DMS114 treated with DMSO at 0.1 percent for 48 hours (cell line): Measurements from ENCODE around the gene VCL.
A peak's percentile ranks its signal among the peaks of the same experiment; 100 is the strongest.
"Not testable (repeated sequence)": the region's sequence is repeated elsewhere in the genome, so short reads cannot be mapped to it uniquely, and the experiment has no call there.

Source experiments
- DNase-seq: peaks from one replicate; lab custom pipeline; 2025; ENCODE audit not compliant: unreplicated experiment; lab: John Stamatoyannopoulos, UW

VCL gene

DNA sequence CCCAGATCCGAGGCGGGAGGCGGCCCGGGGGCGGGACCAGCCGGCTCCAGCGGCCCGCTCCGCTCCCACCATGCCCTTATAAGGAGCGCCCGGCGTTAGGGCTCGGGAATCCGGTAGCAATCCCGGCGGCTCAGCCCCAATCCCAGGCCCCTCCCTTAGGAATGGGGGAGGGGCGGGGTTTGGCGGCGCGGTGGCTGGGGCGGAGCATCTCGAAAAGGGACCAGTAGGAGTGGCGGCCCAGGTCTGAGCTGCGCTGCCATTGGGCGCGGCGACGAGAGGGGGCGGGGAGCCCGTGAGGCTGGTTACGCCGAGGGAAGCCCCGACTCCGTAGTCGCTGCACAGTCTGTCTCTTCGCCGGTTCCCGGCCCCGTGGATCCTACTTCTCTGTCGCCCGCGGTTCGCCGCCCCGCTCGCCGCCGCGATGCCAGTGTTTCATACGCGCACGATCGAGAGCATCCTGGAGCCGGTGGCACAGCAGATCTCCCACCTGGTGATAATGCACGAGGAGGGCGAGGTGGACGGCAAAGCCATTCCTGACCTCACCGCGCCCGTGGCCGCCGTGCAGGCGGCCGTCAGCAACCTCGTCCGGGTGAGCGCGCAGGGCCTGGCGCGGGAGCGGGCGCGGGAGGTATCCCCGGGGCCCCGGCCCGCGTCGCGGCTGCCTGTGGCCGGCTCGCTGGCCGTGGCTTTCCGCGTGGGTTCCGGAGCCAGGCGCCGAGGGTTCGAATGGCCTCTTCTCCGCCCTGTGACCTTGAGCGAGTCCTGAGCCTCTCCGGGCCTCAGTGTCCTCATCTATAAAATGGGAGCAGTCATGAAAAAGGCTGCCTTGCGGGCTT lies at the start of gene VCL:
Gene VCL, plus strand, starts transcription at position 330 of the 836 bp plus-strand sequence. Its CDS starts 92 bp downstream, at position 422.
- DNase-seq, result peak; percentile 98

DNA sequence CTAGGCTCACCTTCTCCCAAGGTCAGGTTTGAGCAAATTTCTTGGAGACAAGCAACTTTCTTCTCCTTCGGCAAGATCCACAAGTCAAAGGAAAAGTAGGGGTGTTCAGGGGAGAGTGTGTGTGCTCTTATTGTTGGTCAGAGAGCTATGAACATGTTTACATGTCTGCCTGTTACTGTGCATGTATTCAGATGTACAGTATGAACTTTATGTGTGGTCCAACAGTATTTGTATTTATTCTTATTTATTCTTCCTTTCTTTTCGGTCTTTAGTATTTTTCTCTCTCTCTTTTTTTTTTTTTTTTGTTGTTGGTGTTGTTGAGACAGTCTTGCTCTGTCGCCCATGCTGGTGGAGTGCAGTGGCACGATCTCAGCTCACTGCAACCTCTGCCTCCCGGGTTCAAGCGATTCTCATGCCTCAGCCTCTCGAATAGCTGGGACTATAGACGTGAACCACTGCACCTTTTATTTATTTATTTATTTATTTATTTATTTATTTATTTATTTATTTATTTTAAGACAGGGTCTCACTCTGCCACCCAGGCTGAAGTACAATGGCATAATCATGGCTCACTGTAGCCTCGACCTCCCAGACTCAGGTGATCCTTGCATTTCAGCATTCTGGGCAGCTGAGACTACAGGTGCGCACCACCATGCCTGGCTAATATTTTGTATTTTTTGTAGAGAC lies 48.8 kb upstream of the VCL start:
- DNase-seq, result no peak

DNA sequence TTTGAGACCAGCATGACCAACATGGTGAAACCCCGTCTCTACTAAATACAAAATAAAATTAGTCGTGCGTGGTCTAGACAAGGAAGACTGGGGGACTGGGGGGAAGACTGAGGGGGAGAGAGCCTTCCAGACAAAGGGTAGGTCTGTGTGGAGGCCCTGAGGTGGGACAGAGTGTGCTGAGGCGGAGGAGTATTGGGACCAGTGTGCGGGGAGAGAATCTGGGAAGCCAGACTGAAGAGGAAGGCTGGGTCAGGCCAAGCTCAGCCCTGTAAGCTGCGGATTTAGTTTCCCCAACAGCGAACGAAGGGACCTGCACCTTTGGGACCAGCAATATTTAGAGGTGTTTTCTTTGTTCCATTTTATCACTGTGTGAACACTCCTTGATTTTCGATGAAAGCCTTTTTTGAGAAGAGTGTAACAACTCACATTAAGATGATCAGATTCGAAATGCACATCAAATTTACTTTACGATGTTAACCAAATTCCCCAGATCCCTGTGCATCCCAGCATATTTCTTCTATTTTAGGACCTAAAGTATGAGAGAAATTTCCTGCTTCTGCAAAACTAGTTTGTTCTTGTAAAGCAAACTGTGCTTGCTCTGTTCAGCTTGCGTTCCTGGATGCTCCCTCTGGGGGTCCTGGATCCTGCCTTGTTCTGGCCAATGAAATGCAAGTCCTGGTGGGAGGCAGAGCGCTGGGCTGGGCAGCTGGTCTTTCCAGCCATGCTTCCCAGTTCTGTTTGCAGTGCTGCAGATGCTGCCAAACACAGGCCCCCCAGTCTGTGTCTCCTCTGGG lies 47.6 kb upstream of the VCL start:
- no peak for DNase-seq

DNA sequence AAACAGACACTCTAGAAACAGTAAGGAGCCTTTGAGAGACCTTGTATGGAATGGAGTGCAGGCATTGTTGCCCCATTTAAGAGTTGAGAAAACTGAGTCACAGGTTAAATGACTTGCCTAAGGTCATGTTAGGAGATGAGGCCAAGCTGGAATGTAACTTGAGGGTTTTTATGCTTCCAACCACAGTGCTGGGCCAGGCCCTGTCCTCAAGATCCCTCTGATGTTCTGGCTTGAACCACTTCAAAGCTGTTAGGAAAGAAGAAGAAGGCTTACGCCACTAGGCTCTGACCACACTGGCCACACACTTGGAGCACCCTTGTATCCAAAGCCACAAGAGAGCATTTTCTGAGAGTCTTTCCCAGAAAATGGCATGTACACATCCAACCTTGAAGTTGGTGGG lies 44.3 kb upstream of the VCL start:
- DNase-seq, result no peak

DNA sequence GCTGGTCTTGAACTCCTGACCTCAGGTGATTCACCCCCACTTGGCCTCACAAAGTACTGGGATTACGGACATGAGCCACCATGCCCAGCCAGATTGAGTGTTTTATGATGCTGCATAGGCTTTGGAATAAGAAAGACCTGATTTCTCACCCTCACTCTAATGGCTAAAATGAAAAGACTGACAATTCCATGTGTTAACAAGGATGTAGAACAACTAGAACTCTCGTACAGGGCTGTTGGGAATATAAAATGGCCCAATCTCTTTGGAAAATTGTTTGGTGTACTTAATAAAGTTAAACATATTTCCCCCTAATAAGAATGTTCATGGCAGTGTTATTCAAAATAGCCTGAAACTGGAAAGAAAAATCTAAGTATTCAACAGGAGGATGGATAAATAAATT lies 43.2 kb upstream of the VCL start:
- no peak for DNase-seq

DNA sequence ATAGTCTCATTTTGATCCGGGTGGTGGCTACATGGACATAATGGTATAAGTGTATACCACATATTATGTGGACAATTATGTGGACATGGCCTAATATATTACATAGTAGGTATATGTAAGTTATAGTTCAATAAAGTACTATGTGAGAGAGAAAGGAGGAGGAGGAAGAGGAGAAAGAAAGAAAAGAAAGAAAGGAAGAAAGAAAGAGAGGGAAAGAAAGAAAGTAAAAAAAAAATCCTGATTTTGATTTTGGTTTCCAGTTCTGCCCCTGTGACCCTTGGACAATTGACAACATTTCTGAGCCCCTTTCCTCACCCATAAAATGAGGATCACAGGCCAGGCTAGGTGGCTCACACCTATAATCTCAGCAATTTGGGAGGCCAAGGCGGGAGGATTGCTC lies 42.2 kb upstream of the VCL start:
- no peak for DNase-seq

DNA sequence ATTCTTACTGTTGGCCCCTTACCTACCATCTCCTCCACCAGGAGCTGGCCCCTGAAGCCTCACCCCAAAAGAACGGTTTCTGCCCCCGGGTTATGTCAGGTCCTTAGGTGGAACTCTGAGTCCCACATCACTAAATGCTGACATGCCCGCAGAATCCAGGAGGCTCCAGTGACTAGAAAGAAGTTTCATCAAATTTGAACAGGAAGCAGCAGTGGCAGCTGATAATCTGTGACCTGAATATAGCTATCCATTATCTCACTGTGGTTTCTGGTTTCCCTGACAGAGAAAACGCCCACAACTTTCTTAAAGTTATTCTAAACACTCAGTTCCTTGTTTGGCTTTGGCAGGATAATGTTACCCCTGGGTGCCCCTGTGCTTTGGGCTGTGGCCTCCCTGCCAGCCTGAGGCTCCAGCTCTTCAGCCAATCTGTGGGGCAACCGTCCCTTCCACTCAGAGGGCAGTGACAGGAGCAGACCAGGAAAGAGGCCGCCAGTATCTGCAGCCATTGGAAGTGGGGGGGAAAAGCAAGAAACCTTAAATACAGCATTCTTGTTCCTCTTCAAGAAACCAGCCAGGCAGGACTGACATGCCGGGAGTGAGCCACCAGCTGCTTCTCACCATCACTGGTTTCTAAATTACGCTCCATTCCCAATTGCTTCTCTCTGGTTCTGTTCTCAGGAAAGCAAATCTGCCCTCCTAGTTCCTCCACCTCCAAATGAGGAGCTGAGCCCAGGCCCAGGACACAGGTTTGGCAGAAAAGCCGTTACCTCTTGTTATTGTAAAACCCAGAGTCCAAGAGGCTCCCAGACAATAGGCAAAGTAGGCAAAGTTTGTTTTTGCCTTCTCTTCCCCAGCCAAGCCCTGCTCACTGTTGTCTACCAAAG lies 41.2 kb upstream of the VCL start:
- no peak for DNase-seq

DNA sequence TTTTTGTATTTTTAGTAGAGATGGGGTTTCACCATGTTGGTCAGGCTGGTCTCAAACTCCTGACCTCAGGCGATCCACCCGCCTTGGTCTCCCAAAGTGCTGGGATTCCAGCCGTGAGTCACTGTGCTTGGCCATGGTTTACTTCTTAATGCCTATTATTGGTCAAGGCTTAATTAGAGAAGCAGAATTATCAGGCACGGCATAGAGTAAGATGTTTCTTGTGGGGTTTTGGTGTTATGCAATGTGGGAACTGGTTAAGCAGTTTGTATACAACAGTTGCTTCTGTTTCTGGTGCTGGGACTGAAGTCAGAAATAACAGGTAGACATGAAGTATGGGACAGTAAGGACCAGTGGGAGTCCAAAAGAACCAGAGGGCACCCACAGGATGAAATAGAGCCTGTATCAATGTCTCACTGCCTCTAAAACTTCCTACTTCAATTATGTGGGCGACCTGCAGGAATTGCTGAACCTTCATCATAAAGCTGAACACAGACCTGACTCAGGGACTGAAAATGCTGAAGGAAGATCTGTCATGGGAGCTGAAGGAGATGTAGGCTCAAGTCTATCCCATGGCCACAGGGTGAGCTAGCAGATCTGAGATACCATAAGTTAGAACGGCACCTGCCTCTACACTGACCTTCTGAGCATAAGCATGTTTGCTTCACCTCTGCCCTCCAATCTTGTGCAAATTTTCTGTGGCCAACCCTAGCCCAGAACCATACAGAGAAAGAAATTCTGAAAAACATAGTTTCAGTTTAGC lies 38.3 kb upstream of the VCL start:
- no peak for DNase-seq

DNA sequence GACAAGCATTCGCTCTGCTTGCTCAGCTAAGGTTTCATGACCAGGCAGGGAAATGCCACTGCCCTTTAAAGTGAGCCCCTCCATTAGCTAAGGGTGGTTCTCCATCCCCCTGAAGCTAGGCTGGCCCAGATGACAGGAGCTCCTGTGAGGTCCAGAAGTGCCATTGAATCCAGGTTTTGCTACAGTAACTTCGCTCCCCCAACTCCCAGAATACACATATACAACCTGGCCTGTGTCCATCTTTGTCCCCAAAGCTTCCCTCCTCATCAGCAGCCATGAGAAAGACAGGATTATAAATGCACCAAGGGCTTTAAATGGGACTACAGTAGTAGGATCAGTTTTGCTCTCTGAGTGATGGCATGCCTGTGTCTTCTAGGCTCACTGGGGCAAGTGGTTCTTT lies 35.5 kb upstream of the VCL start:
- no peak for DNase-seq

DNA sequence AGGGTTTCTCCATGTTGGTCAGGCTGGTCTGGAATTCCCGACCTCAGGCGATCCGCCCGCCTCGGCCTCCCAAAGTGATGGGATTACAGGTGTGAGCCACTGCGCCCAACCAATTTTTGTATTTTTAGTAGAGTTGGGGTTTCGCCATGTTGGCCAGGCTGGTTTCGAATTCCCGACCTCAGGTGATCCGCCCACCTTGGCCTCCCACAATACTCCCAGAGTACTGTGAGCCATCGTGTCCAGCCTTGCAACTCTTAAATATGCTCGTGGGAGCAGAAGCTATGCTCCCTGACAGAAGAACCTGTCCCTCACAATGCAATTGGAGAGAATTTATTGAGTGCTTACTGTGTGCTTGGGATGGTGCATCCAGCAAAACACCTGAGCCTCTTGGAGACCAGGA lies 34.4 kb upstream of the VCL start:
- not testable (repeated sequence) for DNase-seq

DNA sequence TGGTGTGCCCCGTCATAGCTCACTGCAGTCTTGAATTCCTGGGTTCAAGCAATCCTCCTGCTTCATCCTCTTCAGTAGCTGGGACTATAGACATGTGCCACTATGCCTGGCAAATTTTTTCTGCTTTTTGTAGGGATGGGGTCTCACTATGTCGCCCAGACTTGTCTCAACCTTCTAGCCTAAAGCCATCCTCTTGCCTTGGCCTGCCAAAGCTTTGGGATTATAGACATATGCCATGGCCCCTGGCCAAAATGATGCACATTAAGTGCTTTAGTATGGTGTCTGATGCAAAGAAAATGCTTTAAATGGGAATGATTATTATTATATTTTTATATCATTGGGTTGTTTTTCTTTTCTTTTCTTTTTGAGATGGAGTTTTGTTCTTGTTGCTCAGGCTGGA lies 33.2 kb upstream of the VCL start:
- DNase-seq, result no peak

DNA sequence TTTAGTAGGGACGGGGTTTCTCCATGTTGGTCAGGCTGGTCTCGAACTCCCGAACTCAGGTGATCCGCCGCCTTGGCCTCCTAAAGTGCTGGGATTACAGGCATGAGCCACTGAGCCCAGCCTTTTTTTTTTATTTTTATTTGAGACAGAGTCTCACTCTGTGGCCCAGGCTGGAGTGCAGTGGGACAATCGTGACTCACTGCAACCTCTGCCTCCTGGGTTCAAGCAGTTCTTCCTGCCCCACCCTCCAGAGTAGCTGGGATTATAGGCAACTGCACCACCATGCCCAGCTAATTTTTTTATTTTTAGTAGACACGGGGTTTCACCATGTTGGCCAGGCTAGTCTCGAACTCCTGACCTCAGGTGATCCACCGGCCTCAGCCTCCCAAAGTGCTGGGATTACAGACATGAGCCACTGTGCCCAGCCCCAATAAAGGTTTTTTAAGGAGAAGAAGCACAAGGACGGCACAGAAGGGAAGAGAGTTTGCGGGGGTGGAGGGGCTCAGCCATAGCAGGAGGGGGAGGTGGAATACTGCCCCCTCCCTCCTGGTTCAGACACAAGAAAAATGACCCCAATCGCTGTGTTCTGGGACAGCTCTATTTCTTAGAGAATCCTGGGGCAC lies 32.5 kb upstream of the VCL start:
- DNase-seq, result not testable (repeated sequence)

DNA sequence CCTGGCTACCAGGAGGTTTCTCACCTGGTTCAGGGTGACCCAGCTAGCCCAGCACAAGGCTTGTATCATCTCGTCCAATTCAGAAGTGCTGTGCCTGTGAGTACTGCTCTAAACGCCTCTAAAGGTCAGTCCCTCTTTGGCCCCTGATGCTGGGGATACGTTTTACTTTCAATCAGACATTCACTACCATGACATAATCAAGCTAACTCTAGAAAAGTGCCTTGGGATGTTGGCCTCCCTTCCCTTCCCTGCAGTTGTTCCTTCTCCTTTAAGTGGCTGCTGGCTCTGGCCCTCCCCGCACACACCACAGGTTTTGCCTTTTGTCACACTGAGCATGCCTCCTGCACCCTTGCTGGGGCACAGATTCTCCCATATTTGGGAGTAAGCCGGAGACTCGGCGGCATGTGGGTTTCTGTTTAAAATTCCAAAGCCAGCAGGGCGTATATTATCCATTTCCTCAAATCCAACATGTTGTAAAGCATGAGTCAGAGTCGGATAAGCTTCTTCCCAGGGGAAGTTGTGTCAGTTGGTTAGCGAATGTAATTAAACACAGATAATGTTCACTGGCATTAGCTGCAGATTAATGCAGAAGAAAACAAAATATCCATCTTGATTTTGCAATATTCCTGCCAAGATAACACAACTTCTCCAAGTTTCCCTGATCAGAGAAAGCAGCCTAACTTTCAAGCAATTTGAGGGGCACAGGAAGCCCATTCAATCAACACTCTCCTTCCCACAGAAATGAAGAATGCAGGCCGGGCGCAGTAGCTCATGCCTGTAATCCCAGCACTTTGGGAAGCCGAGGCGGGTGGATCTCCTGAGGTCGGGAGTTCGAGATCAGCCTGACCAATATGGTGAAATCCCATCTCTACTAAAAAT lies 31.8 kb upstream of the VCL start:
- DNase-seq, result peak; percentile 38

DNA sequence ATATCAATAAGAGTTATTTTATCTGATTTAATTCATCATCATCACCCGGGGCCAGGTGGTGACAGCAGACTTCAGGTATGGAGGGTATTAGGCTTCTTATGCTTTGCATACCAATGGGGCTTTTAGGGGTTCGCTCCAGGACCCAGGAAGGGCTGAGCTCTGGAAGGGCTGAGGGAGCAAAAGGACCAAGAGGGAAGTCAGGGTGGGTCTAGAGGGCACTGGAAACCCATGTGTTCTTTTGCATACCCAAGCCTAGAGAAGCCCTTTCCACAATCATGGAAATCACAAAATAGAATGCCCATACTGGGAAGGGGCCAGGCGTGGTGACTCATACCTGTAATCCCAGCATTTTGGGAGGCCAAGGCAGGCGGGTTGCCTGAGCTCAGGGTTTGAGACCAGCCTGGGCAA lies 30.9 kb upstream of the VCL start:
- DNase-seq, result no peak

DNA sequence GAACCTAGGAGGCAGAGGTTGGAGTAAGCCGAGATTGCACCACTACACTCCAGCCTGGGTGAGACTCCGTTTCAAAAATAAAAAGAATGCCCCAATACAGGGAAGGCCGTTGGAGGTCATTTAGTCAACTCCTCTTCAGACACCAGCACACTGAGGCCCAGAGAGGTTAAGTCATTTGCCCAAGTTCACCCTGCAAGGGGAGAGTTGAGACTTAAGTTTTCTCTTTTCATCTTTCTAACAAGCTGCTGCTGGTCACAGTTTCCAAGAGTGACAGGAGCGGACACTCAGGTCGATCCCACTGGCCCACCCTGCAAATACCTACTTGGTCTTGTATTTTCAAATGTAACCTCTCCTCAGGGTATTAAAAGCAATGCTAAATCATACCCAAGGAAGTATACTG lies 30.4 kb upstream of the VCL start:
- DNase-seq, result no peak

DNA sequence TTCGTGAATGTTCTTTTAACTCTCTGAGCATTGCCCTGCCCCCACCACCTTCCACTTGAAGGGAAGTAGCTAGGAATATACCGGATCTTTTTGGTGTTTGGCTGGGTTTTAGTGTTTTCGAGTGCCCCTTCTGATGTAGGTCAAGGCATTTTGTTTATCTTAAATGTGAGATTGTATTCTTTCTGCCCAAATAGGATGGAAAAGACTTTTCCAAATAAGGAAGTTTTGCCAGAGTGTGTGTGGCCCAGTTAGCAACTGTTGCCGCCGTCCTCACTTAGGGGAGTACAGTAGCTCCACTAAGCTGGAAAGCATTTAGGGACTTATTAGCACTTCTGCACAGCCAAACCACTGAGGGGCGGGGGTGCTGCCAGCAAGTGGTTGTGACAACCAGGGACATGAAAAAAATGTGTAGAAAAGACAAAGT lies 29.8 kb upstream of the VCL start:
- no peak for DNase-seq

DNA sequence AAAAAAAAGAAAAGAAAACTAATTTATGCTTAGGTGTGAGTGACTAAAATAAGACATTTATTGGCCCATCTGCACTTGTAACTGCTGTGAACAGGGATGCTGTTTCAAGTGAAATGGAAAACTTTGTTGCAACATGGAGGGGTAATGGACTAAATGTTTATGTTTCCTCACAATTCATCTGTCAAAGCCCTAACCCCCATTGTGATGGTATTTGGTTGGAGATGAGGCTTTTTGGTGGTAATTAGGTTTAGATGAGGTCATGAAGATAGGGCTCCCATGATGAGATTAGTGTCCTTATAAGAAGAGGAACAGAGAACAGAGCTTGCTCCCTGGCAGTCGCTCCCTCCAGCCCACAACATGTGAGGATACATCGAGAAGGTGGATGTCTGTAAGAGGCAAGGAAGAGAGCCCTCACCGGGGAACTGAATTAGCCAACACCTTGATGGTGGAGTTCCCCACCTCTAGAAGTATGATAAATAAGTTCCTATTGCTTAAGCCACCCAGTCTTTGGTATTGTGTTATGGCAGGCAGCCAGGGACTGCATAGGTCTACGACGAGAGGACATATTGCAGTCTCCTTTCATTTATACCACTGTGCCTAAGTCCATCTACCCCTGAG lies 28.6 kb upstream of the VCL start:
- no peak for DNase-seq

DNA sequence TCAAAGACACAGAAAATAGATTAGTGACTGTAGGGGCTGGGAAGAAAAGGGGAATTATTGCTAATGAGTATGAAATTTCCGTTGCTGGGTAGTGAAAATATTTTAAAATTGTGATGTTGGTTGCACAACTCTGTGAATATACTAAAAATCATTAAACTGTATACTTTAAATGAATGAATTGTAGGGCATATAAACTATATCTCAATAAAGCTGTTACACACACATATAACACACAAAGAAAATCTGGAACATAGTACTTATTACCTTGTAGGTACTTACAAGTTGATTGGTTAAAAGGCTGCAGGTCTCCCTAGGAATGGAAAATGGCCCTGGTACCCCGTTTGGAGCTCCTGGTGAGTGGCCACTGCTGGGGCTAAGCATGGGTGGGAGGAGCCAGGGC lies 27.1 kb upstream of the VCL start:
- no peak for DNase-seq
